Measurements from ENCODE around the gene PARD3B.

The PARD3B gene

DNA sequence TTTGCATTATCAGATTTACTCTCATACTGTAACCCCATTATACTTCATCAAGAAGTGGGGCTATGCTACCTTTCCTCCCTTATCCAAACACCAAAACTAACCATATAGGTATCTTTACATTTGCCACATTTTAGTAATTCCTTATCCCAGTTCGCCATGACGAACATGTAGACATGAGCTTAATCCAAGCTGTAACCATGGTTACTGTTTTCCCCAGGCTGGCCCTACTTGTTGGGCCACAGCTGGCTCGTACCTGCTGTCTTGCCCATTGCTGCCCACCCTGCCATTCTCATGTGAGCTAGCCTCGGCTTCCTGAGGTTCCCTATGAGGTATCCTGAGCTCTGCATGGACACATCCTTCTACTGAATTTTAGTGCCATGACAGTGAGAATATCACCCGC is 117.7 kb downstream of the PARD3B start:
- no peak for FAIRE-seq

GRCh38 chr2:204663816-204664425 is 118.6 kb downstream of the PARD3B start:
- no peak for FAIRE-seq

DNA sequence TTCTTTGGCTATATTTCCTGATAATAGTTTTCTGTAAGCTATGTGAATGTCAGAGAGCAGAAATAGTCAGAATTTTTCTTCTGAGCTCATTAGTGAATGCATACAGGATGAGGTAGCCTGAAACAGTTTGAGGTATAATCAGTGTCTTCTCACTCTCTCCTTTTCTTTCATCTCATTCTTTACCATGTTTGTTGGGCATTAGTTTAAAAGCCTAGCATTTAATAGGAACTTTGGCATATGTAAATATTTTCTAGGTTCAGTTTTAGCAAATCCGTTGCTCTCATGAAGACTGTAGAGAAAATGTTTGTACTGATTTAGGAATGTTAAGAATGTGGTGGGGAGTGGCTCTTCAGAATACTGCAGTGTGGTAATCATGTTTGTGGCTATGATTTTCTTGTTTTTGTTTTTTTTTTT is 119.4 kb downstream of the PARD3B start:
- FAIRE-seq = peak; percentile 86

DNA sequence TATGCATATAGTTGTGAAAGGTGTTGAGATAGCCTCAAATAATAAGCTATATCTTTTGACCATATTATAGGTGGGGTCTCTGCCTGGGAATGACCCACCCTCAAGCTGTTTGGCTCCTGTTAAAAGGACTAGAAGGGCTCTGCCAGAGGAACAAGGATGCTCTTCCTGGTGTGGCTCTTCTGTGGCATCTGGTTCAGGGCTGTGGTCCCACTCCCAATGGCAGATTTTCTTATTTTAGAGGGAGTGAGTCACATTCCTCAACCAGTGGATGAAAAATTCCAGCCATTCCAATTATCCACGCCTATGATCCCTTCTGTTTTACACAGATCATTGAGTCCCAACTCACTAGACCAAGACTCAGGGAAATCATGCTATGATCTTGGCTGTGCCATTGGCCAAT is 119.9 kb downstream of the PARD3B start:
- FAIRE-seq = no peak

DNA sequence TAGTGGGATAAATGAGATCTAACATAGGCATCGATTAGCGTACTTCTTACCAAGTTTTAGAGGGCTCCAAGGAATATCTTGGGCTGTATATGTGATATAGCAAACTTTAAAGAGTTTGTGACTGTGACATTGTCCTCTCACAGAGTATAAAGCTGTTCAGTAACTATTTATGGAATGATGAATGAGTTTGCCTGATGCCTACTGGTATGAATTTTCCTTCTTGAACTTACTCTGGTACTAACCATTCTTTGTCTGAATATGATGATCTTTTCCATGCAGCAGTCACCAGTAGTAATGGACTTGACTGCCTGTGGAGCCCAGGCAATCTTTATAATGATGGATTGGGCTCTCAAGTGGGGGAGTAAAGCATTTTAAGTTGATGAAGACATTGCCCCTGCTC is 120.5 kb downstream of the PARD3B start:
- FAIRE-seq = no peak

GRCh38 chr2:204667990-204668389 is 122.7 kb downstream of the PARD3B start:
- no peak for FAIRE-seq

- no peak for FAIRE-seq
Observed at GRCh38 chr2:204669382-204669781, 124.1 kb downstream of the PARD3B start.

- FAIRE-seq = no peak
Observed at GRCh38 chr2:204670124-204670523, 124.8 kb downstream of the PARD3B start.

DNA sequence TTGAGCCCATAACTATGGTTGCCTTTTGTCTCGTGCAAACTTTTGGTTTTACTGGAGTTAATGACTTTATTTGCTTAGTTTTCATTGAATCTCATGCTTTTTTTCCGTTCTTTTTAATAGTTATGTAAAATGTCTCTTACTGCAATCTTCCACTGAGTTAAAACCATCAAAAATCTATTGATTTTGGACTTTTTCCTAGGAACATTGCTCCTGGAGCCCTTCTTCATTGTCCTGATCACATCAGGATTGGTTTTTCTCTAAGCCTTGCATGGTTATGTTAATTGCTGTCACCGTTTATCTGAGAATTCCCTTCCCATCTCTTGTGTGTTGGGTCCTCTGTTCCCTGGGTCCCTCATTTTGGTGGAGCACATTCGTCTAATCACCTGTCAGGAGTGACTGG is 125.5 kb downstream of the PARD3B start:
- no peak for FAIRE-seq

- FAIRE-seq = no peak
Observed at GRCh38 chr2:204672772-204673171, 127.5 kb downstream of the PARD3B start.

DNA sequence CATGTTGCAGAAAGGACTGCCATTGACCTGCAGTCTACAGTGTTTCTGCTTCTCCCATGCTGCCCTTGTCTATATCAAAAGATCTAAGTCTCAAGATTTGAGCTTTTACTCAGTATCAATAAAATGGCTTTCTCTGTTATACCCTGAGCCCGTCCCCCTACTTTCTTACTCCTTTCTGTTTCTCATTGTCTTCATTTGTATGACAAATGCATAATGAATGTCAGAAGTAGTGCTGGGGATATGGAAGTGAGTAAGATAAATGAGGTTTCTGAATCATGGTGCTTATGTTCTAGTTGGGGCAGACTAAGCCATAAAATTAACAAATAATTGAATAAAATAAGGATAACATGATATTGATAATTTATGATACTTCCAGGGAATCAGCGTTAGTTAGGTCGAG is 128.6 kb downstream of the PARD3B start:
- FAIRE-seq = no peak

DNA sequence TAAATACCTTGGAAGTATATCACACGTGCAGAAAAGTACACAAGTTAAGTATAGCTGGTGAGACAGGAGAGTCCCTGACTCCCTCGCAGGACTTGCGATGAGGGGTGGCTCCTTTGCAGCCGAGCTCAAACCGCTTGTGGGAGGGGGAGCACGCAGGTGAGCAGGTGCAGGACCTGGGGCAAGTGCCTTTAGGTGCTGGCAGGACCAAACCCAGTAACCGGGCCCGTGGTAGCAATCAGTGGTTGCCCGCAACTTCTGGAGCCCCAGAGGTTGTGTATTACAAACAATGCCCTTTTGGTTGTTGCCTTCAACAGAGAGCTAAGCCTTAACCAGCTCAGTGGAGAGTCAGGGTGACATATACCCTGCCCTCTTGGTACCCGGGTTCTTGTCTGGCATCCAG is 132.8 kb downstream of the PARD3B start:
- FAIRE-seq = no peak

- no peak for FAIRE-seq
Observed at GRCh38 chr2:204680576-204680975, 135.3 kb downstream of the PARD3B start.

- FAIRE-seq = no peak
Observed at GRCh38 chr2:204681412-204681811, 136.1 kb downstream of the PARD3B start.

- FAIRE-seq = no peak
Observed at GRCh38 chr2:204683384-204683783, 138.1 kb downstream of the PARD3B start.

DNA sequence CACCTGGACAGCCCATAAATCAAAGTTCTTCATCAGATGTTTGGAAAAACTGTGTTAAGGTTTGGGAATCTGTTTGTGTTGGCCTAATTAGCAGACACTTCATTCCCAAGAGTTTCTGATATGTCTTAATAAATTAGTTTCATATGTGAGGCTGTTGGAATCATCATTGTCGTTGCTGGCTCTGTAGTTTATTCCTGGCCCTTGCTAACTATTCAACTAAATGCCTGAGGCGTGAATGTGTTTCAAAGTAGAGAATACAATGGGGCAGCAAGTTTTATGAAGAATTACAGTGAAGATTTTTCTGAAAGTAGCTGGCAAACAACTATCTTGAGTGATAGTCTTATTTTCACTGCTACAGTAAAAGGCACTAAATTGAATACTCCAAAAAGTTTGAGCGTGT is 141.1 kb downstream of the PARD3B start:
- FAIRE-seq = no peak

GRCh38 chr2:204687776-204688175 is 142.5 kb downstream of the PARD3B start:
- no peak for FAIRE-seq

GRCh38 chr2:204691911-204692510 is 146.7 kb downstream of the PARD3B start:
- FAIRE-seq = peak; percentile 89

- FAIRE-seq = no peak
Observed at GRCh38 chr2:204692790-204693189, 147.5 kb downstream of the PARD3B start.

GRCh38 chr2:204693262-204693661 is 148.0 kb downstream of the PARD3B start:
- no peak for FAIRE-seq

DNA sequence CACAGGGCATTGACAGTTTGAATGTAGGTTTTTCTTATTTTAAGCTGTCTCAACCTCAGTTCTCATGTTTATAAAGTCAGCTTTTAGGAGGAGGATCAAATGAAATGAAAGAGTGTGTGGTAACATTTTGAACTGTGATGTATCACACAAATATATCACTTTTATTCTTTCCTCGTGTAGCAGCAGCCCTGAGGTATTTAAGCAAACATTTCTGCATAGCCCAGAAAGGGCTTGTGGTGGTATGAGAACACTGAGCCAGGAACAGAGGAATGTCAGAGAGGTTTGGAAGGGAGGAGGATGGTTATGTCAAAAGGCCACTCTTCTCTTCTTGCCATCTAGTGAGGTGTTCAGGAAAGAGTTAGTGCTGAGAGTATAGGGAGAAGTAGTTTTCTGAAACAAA is 150.2 kb downstream of the PARD3B start:
- FAIRE-seq = no peak

GRCh38 chr2:204696124-204696523 is 150.8 kb downstream of the PARD3B start:
- FAIRE-seq = no peak

DNA sequence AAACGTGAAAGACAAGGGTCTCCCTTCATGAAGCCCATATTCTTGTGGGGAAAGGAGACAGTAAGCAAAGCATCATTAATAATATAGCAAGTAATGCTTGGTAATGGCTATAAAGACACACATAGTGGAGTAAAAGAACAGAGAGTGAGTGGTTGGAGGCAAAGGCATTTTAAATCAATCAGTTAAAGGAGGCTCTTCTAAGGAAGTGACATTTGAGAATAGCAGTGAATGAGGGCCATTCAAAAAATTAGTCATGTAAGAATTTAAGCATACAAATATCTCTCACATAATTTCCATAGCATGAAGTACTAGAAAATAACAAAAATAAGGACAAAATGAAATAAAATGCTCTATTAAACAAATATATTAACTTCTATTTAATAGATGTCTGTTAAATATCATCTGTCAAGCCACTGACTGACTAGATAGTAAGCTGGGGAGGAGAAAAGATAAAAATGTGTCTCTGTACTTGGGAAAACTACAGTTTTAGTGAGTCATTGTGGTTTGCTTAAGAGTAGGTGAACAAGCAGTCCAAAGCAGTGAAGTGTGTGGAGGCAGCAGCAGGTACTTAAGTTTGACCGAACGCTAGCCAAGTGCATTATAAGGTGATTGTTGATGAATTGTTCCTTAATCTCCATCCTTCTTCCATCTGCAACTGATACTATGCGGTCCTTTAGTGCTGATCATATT is 160.1 kb downstream of the PARD3B start:
- FAIRE-seq = no peak

DNA sequence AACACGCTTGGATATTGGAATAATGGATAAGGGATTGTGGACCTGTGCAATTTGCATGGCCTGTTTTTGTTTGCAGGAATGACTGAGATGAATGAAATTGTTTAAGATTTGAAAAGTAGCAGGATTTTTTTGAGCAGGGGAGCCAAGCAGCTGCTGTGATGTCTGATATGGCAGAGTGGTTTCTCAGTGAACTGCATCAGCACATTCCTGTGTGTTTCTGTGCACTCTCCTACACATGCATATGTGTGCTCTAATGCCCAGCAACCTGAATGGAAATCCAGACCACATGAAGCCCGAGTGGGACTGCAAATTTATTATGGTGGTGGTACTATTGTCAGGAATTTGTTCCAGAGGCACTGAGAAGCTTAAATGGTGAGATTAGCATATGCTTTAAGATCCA is 161.7 kb downstream of the PARD3B start:
- no peak for FAIRE-seq

Data from endometrium (tissue), 2 donors.